GM18502 (cell line): ENCODE data around the gene UNC93A.
"Not testable (repeated sequence)": the region's sequence is repeated elsewhere in the genome, so short reads cannot be mapped to it uniquely, and the experiment has no call there.

ENCODE experiments used
- ATAC-seq: cut with Tn5 transposase; IDR thresholded peaks from one replicate; pipeline ENCODE4 v1.9.1; 2021; ENCODE audit warnings: mild to moderate bottlenecking; ENCODE audit not compliant: unreplicated experiment, poor library complexity

UNC93A gene

GRCh38 chr6:167270499-167271311 lies 20.4 kb upstream of the UNC93A start:
- no peak for ATAC-seq

DNA sequence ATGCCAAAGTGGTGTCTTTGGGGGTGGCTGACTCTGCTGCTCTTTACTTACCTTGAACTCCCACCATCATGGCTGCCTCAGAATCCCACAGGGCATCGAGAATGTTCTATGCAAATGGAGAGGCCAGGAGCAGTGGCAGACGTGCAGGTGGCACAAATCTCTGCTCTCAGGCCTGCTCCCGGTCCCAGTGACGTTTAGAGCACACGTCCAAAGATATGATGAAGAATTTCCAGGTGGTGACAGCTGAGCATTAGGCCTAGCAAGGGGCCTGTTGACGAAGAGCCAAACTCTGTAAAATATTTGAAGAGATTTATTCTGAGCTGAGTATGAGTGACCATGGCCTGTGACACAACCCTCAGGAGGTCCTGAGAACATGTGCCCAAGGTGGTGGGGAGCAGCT lies 19.0 kb upstream of the UNC93A start:
- no peak for ATAC-seq

- ATAC-seq: no peak
Observed at GRCh38 chr6:167272696-167273379, 18.3 kb upstream of the UNC93A start.

DNA sequence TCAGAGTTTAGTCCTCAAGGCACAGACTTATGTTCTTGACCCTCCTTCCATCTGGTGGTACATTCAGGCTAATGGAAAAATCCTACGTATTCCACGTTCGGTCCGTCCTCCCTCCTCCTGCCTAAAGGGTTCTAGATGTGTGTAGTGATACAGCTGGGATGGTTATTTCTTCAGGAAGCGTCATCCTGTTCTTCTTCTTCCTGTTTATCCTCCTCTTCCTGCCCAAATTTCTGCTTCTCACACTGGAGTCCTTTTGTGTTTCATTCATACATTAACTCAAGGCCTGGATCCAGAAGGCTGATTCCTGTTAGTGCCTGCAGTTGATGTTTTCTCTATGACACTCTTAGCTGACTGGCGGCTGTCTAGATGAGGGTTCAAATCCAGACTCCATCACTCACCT lies 16.8 kb upstream of the UNC93A start:
- no peak for ATAC-seq

GRCh38 chr6:167275001-167275400 lies 16.1 kb upstream of the UNC93A start:
- no peak for ATAC-seq

- ATAC-seq: no peak
Observed at GRCh38 chr6:167275436-167275835, 15.7 kb upstream of the UNC93A start.

DNA sequence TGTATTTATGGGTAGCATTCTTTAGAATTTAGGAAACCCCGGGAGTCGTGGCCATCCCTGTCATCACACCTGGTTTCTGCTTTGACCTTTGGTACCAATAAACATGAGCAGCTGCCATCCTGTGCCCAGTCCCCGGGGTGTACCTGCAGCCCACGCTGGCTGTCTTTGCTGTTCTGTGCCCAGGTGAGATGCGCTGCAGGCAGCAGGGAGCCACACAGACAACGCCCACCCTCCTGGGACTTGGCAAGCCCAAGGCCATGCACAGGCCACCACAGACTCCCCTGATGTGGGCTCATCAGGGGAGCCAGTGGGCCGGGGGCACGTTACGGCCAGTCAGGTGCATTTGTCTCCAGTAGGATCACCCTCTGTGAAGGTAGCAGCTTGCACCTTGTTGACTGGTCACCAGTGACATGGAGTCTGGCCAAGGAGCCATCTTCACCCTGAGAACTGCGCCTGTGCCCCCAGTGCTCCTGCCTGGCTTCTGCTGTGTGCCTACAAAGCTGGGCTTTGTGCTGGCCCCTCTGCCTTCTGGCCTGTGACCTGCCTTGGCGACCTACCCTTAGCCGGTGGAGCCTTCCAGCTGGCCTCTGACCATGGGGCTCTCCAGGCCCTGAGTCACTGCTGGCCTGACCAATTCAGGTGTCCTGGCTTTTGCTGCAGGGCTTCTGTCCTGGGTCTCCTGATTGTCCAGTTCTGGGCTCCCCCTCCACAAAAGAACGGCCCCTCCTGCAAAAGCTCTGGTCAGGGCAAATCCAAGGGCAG lies 14.2 kb upstream of the UNC93A start:
- no peak for ATAC-seq

GRCh38 chr6:167278173-167278940 lies 12.8 kb upstream of the UNC93A start:
- not testable (repeated sequence) for ATAC-seq

DNA sequence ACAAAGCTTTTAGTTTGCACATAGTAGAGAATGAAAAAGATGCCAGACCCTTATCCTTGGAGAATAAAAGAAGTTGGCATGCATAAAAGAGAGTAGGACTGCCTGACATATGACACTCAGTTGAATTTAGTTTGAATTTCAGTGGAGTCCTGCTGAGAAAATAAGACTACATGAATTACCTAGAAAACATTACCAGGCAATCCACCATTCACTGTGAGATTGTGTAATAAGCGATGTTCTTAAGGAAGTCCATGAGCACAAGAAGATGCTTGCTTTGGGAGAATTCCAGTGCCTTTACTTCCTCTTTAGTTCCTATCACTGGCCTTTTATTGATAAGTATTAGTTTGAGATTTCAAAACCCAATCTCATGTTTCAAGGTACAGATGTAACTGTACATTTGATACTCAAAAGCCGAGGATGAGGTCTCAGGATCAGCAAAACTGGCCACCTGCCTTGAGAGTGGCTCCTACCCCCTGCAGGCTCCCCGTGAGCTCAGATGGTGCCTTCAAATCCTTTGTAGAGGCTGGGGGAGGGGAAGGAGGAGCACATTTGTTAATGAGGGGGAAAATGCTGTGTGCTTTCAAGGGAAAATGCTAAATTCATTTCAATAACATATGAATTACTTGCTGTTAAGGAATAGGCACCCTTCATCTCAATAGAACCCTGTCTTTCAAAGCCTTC lies 11.2 kb upstream of the UNC93A start:
- ATAC-seq: no peak

- not testable (repeated sequence) for ATAC-seq
Observed at GRCh38 chr6:167280466-167280865, 10.6 kb upstream of the UNC93A start.

DNA sequence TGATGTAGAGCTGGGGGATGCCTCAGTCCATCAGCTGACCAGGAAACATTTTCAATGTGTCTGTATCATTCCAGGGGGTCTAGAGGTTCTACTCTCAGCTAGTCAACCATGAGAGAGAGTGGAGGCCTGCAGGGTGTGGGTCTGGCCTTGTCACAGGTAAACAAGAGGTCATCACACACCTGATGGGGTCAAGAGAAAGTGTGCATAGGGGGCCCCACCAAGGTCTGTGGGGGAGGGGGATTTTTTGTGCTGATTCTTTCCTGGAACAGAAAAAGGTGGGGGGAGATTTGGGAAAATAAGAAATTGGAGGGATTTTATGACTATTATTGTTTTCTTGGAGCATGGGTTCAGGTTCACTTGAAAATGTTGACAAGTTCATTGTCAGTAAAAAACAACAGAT lies 8.9 kb upstream of the UNC93A start:
- no peak for ATAC-seq

GRCh38 chr6:167284565-167284964 lies 6.5 kb upstream of the UNC93A start:
- not testable (repeated sequence) for ATAC-seq

DNA sequence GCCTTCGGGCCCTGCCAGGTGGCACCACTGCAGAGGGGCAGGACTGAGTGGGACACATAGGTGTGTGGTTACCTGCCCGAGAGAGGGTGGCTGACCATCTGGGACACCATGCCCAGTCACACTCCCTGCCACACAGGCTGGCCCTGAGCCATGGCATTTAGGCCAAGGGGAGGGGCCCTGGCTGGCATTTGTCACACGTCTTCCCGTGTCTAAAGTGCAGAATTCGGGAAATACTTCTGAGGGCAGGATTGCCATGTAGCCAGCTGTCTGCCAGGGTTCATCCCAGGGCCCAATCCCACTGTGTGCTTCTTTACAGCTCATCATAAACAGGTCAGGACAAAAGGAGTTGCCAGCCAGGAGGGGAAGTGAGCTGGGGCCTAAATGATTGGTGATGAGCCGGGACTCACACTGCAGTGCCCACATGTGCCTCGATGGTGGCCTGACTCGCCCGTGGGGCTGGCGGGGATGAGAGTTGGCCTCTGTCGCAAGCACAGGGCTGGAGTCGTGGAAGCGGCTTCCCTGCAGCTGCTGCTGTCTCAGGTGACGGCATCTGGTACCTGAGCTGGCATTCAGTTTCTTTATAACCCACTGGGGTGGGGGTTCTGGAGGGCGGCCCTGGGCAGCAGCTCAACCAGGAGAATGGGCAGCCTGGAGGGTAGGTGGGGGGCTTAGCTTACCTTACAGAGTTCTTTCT lies 5.9 kb upstream of the UNC93A start:
- ATAC-seq: no peak

DNA sequence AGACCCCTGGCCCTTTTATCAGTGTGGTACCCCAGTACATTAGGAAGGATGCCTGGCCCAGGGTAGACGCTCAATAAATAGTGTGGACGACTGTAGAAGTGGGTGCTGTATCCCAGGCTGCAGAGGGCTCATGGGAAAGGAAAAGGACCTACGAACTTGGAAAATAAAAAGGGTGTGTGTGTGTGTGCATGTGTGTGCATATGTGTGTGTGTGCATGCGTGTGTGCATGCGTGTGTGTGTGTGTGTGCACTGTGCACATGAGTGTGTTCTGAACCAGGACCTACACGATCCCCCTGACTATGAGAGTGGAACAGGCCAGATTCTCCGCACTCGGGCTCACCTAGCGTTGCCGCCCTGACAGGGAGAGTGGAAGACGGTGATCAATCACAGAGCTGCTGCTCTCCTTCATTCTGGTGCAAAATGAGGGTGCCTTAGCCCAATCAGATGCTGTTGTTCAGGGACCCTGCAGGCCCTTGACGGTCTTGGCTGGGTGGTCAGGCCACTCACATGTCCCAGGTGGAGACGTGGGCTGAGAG lies 3.5 kb upstream of the UNC93A start:
- no peak for ATAC-seq

DNA sequence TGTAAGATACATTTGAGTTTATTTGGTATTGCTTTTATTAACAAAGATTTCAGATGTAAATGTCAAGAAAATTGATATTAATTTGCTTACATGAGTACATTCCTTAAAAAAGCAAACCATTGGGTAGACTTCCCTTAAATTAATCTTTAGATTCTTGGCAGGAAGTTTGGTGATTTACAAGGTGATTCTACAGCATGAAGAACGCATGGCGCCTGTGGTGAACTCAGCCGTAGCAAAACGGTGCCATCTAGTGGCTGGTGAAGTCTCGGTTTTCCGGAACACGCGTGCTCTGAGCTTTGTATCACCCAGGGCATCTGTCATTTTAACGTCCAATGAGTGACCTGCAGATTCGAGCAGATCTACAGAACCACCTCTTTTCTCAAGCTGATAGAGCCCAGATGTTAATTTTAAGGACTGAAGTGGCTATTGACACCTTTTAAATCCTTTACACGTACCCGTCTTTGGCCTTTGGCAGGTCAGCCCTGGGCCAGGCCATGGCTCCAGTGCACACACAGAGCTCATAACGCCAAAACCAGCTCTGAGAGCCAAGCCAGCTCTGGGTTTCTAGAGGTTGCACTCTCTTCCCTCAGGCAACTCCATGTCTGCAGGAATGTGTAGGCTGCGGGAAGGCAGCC lies 2.4 kb upstream of the UNC93A start:
- ATAC-seq: peak; percentile 77

DNA sequence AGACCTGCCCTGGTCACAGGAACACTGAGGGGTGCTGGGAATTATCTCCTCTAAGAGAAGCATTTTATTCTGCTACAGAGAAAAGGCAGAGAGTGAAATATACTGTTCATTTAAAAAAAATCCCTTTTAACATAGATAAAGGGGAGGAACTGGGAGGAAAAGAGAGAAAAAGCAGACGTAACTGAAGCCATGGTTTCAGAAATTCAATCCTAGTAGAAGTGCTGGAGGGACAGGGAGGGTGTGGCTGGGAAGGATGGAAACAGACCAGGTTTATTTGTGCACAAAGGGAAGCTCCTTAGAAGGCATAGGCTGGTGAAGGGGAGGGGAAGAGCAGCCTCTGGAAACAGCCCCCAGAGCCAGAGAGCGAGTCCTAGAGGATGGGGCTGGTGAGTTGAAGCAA lies 1.8 kb upstream of the UNC93A start:
- not testable (repeated sequence) for ATAC-seq

DNA sequence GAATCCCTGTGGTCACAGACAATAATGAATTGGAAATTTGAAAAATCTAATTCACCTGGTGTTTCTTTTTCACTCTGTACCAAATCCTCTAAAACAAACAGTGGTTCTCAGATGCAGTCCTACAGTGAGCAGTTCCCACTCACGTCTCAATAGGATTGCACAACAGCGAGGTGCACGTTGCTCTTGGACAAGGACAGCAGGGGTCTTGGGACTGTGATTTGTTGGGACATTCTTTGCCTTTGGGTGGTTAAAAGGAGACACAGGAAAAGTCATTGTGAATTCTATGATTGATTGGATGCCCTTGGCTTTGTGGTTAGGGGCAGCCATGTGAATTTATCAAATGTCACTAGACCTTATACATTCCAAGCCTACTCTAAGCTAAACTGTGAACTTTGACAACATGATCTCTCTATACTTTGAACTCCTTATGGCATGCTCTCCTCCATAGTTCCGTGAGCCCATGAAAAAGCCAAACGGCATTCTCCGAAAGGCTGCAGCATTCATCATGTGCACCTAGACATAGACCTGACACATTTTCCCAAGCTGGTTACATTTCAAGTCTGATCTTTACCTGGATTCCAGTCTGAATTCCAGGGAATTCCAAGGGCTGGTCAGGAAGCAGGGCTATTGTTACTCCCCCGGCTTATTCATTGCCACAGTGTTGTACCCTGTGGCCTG lies 647 bp downstream of the UNC93A start:
- ATAC-seq: no peak
